Pancreas (tissue), 10 donors: Measurements from ENCODE around the gene HIRA. TPM values are rescaled to one million over a fixed set of nuclear protein-coding genes. Genes with fewer than 3 reads are reported as not detected.
A peak's percentile ranks its signal among the peaks of the same experiment; 100 is the strongest.

Source experiments
- ATAC-seq, 4 donors: fragments of 200-7000 bp; cut with Tn5 transposase; one replicate each; pipeline versions ENCODE4 v1.8.0 to v1.9.1; 2020; ENCODE audit warnings: mild to moderate bottlenecking in 4 of 4, moderate library complexity in 4 of 4
- DNase-seq, 6 donors: peaks; one replicate each; pipeline ENCODE4 v3.0.0-alpha.2; 2020
- FAIRE-seq: peaks from 2 replicates; lab custom pipeline; 2012; peaks lifted over from hg19 to GRCh38; lab: Jason Lieb, UNC
- H3K27ac ChIP-seq, 4 donors: fragments of 200-600 bp; sonication (generic); 1 replicate in 3 of 4; 2 replicates in 1 of 4; pipeline versions ENCODE4 v1.5.0 to v1.8.0; 2020
- H3K27me3 ChIP-seq, 4 donors: fragments of 200-600 bp; one replicate each; pipeline ENCODE4 v1.8.0; 2021
- H3K36me3 ChIP-seq, 3 donors: fragments of 200-600 bp; sonication (generic) in 1 of 3; one replicate each; pipeline versions ENCODE4 v1.5.0 to v1.8.0; 2020 to 2021
- H3K4me1 ChIP-seq, 3 donors: fragments of 200-600 bp; one replicate each; pipeline ENCODE4 v1.8.0; 2021
- H3K4me3 ChIP-seq, 4 donors: fragments of 200-600 bp; sonication (generic) in 2 of 4; one replicate each; pipeline versions ENCODE4 v1.5.0 to v1.8.0; 2020 to 2021
- H3K9me3 ChIP-seq, 4 donors: fragments of 200-600 bp; one replicate each; pipeline ENCODE4 v1.8.0; 2021
- WGBS, 2 donors: extraction: QIAGEN DNeasy Blood & Tissue Kit; methylation state at CpG; one replicate each; pipeline ENCODE4 v1.1.7; 2013; 5-methylcytosine and 5-hydroxymethylcytosine counted together
- intact Hi-C, 3 donors: fragments of 100-400 bp; cut with DNase I; formaldehyde crosslinking; loops; one replicate each; pipeline versions ENCODE4 v1.11.1 to v1.14.2; 2022
- polyA plus RNA-seq, 2 donors: library from polyadenylated mRNA; stranded (reverse); fragments of 200-250 nt; gene quantifications; one replicate each; pipeline ENCODE4 v1.2.3, GENCODE V29; 2013
- total RNA-seq, 6 donors: library from RNA; stranded (reverse); fragmentation: NEBNext Ultra II Directional in 4 of 6; extraction: Animal tissue kit (Norgen Biotek cat#: 25700) in 4 of 6; gene quantifications; one replicate each; pipeline versions ENCODE4 v1.2.1 to v1.2.4, GENCODE V29; 2021 to 2023
- TF ChIP-seq, protein P1 (sequence below), 4 donors: fragments of 200-600 bp; sonication (generic) in 3 of 4; IDR thresholded peaks; one replicate each; pipeline versions ENCODE4 v1.5.0 to v1.8.0; 2021; ENCODE audit warnings: antibody characterized with exemption in 4 of 4
- donor health status: healthy with polysubstance abuse.
- donor health status: DM: no; HTN: no; CAD: no; lungs with moderate emphysema.
- donor health status: DM: no; HTN: no; CAD: no.
- donor health status: control.
- donor health status: control.
- donor health status: Bipolar disorder and iron deficiency.
- donor health status: DM: yes; HTN: yes; CAD: no.
- donor health status: DM: no; HTN: no; CAD: no.
- donor health status: DM: no; HTN: no; CAD: no.
- donor health status: DM: yes; HTN: yes; CAD: no.

The HIRA gene
- total and polyA plus RNA-seq, 8 donors, result 6.1 to 14.6 (median 9.5) TPM

DNA sequence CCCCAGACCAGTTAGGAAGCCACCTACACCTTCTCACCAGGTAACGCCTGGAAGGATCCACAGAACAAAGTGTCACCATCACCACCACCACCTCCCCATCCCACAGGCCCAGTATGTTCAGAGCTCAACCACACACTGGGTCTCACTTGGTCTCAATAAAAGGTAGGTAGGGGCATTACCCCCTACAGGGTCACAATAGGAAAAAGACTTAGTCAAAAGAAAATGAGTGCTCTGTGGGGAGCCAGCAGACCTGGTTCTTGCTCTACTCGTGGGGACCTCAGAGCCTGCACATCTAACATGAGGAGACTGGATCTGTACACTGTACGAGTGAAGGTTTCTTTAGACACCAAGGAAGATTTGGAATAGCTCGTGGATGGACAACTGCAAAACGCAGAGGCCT lies 49.3 kb downstream of the HIRA start:
- no peak overlapping the region for H3K4me3 ChIP-seq
- intact Hi-C loops, result no loop called here
- no peaks in the 10 kb centered on the region for H3K4me1 ChIP-seq
- H3K36me3 ChIP-seq, result peaks cover 3 to 52% (median 11%) of the 10 kb centered on the region in 3 donors
- H3K27me3 ChIP-seq, result no peaks in the 10 kb centered on the region
- ATAC-seq, result no peak
- H3K9me3 ChIP-seq, result no peaks in the 10 kb centered on the region
- no peak for FAIRE-seq
- H3K27ac ChIP-seq, result no peak overlapping the region
- TF ChIP-seq, protein P1, sequence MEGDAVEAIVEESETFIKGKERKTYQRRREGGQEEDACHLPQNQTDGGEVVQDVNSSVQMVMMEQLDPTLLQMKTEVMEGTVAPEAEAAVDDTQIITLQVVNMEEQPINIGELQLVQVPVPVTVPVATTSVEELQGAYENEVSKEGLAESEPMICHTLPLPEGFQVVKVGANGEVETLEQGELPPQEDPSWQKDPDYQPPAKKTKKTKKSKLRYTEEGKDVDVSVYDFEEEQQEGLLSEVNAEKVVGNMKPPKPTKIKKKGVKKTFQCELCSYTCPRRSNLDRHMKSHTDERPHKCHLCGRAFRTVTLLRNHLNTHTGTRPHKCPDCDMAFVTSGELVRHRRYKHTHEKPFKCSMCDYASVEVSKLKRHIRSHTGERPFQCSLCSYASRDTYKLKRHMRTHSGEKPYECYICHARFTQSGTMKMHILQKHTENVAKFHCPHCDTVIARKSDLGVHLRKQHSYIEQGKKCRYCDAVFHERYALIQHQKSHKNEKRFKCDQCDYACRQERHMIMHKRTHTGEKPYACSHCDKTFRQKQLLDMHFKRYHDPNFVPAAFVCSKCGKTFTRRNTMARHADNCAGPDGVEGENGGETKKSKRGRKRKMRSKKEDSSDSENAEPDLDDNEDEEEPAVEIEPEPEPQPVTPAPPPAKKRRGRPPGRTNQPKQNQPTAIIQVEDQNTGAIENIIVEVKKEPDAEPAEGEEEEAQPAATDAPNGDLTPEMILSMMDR (IDR thresholded peaks at IDR 0.05), result no peak
- WGBS, 2 donors, result 93 to 99% methylated on average over 5 of the region's 5 CpGs
- DNase-seq, result no peak

DNA sequence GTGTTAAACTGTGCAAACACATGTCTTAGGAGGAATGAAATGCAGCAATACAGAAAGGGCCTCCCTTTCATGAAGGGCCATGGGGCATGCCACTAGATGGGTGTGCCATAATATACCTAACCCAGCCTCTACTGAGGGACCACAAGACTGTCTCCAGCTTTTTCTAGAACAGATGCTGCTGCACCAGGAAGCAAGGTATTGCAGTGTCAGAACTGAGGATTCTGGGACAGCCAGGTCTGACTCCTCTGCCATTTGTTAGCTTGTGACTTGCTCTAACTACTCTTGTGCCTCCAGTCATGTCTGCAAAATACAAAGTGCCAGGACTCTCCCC lies 53.2 kb downstream of the HIRA start:
- Histone ChIP-seq H3K36me3 (peaks cover 3 to 68% (median 21%) of the 10 kb centered on the region in 3 donors), H3K27me3 (no peaks in the 10 kb centered on the region), H3K27ac (no peak overlapping the region), H3K9me3 (no peaks in the 10 kb centered on the region), H3K4me3 (no peak overlapping the region), H3K4me1 (no peaks in the 10 kb centered on the region)
- intact Hi-C loops, result no loop called here
- FAIRE-seq (no peak), ATAC-seq (no peak), DNase-seq (no peak)
- TF ChIP-seq, protein P1 (IDR thresholded peaks at IDR 0.05), result no peak

DNA sequence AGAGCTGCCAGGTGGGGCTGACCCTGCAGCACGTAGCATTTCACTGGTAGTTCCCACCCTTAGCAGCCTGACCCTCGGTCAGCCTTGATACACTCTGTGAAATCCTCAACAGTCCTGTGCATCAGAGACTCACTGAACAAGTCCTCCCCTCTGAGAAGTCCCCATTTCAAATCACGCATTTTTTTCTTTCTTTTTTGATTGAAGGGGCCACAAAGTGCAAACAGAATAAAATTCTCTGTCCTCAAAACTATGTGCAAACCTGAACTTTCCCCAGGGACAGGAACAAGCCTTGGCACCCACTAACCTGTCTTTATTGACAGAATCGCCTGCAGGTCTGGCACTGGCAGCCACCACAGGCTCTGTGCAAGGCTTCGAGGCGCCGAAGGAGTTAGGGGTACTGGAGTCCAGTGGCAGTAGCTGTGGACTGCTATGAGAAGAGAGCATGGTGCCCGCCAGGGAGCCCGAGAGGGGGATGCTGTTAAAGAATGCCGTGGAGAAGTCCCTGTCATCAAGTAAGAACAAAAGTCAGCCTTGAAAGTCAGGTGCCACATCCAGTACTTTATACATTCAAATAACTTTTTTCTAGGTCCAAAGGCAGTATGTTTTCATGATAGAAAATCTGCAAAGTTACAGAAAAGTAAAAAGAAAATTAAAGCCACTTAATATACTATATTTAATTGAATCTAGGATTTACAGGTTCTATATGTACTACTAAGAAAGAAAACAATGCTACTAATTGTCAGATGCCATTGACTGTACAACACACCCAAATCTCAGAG lies 53.8 kb downstream of the HIRA start:
- H3K36me3 ChIP-seq, result peaks cover 3 to 69% (median 21%) of the 10 kb centered on the region in 3 donors
- peak in 1 of 6 donors; percentile 43 for DNase-seq
- TF ChIP-seq, protein P1 (IDR thresholded peaks at IDR 0.05), result no peak

DNA sequence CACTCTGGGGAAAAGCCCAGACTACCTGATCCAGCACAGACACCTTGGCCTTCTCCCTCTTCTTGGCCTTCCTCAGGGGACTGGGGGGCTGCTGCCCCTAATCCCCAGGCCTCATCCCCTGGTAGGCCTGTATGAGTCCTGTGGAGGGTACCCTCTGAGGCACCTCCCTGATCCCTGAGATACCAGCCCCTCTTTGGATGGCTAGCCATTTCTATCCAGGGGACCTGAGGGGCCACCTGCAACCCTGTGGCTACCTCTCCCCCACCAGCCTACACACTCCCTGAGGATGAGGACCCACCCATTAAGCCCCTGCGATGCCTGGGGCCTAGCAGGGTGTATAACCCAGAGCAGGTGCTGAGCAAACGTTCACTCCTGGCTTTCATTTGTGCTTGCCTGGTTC lies 54.6 kb downstream of the HIRA start:
- Histone ChIP-seq H3K4me3 (no peak overlapping the region), H3K9me3 (no peaks in the 10 kb centered on the region), H3K27ac (no peak overlapping the region), H3K27me3 (no peaks in the 10 kb centered on the region), H3K36me3 (peaks cover 3 to 62% (median 15%) of the 10 kb centered on the region in 3 donors), H3K4me1 (no peaks in the 10 kb centered on the region)
- FAIRE-seq (no peak), ATAC-seq (no peak), DNase-seq (peak in 1 of 6 donors; percentile 10)
- TF ChIP-seq, protein P1 (IDR thresholded peaks at IDR 0.05), result no peak
- WGBS, 2 donors, result 80 to 93% methylated on average over 2 of the region's 2 CpGs
- intact Hi-C loops, result no loop called here

More for the DNA sequence above, 53.8 kb downstream of the HIRA start:
- no peaks in the 10 kb centered on the region for H3K9me3 ChIP-seq
- FAIRE-seq (no peak), ATAC-seq (no peak)
- H3K27me3 ChIP-seq, result no peaks in the 10 kb centered on the region
- no peaks in the 10 kb centered on the region for H3K4me1 ChIP-seq
- no peak overlapping the region for H3K4me3 ChIP-seq
- 91 to 96% methylated on average over 10 of the region's 10 CpGs for WGBS, 2 donors
- intact Hi-C loops, result no loop called here
- H3K27ac ChIP-seq, result no peak overlapping the region

DNA sequence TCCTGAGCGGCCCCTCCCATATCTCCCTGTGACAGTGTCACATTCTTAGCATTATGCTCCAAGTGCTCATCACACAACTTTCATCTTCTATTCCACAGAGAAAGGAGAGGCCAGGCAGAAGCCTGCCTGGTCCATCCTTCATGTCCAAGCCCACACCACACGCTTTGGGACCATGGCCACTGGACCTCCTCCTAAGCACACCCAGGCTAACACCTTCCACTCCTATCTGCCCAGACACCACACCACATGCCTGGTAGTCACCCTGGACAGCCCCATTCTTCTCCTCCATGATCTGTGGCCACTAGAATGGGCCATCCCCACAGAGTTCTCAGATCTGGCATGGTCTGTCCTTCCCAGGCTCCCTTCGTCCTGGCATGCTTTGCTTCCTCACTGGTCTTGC lies 55.3 kb downstream of the HIRA start:
- FAIRE-seq (no peak), ATAC-seq (no peak), DNase-seq (peak in 1 of 6 donors; percentile 3)
- Histone ChIP-seq H3K9me3 (no peaks in the 10 kb centered on the region), H3K4me1 (no peaks in the 10 kb centered on the region), H3K4me3 (no peak overlapping the region), H3K27ac (no peak overlapping the region), H3K27me3 (no peaks in the 10 kb centered on the region), H3K36me3 (peaks cover 0 to 58% (median 15%) of the 10 kb centered on the region in 3 donors)
- intact Hi-C loops, result no loop called here
- TF ChIP-seq, protein P1 (IDR thresholded peaks at IDR 0.05), result no peak
- WGBS, 2 donors, result 93 to 100% methylated on average over 3 of the region's 3 CpGs
